Activated T-helper 1 cell treated with anti-CD3 and anti-CD28 coated beads, Interleukin-2, amount 50 U/mL, for 16 hours (primary cell): ENCODE results near the gene TATDN3.
"Not testable (repeated sequence)": the region's sequence is repeated elsewhere in the genome, so short reads cannot be mapped to it uniquely, and the experiment has no call there.

ENCODE experiments used
- DNase-seq, 2 donors: peaks; one replicate each; pipeline ENCODE4 v3.0.0-alpha.2; 2020; ENCODE audit warnings: low read depth in 1 of 2, low spot score in 1 of 2

The TATDN3 gene

GRCh38 chr1:212775241-212775640 lies 16.5 kb upstream of the TATDN3 start:
- DNase-seq, result no peak

- DNase-seq, result no peak
Measured at GRCh38 chr1:212777151-212777550, 14.5 kb upstream of the TATDN3 start.

- DNase-seq, result not testable (repeated sequence)
Measured at GRCh38 chr1:212779086-212779485, 12.6 kb upstream of the TATDN3 start.

GRCh38 chr1:212780759-212781158 lies 10.9 kb upstream of the TATDN3 start:
- DNase-seq, result no peak

- DNase-seq, result no peak
Measured at GRCh38 chr1:212781225-212781624, 10.5 kb upstream of the TATDN3 start.

- DNase-seq, result no peak
Measured at GRCh38 chr1:212782422-212783154, 9.1 kb upstream of the TATDN3 start.

GRCh38 chr1:212783976-212784375 lies 7.7 kb upstream of the TATDN3 start:
- no peak for DNase-seq

- DNase-seq, result no peak
Measured at GRCh38 chr1:212785871-212786270, 5.8 kb upstream of the TATDN3 start.

GRCh38 chr1:212791261-212791675 lies 426 bp upstream of the TATDN3 start:
- DNase-seq, result no peak

- no peak for DNase-seq
Measured at GRCh38 chr1:212792396-212792908, 758 bp downstream of the TATDN3 start.

GRCh38 chr1:212794561-212795014 lies 2.9 kb downstream of the TATDN3 start:
- DNase-seq, result no peak

- no peak for DNase-seq
Measured at GRCh38 chr1:212797681-212798080, 6.0 kb downstream of the TATDN3 start.

GRCh38 chr1:212805767-212806166 lies 14.1 kb downstream of the TATDN3 start:
- DNase-seq, result no peak

GRCh38 chr1:212814537-212815334 lies 23.0 kb downstream of the TATDN3 start:
- DNase-seq, result no peak

GRCh38 chr1:212816567-212817278 lies 25.0 kb downstream of the TATDN3 start:
- DNase-seq, result no peak

GRCh38 chr1:212819726-212820125 lies 28.0 kb downstream of the TATDN3 start:
- DNase-seq, result no peak

GRCh38 chr1:212820969-212821368 lies 29.3 kb downstream of the TATDN3 start:
- DNase-seq, result no peak

- no peak for DNase-seq
Measured at GRCh38 chr1:212822956-212823355, 31.3 kb downstream of the TATDN3 start.

GRCh38 chr1:212824201-212824600 lies 32.5 kb downstream of the TATDN3 start:
- no peak for DNase-seq

- no peak for DNase-seq
Measured at GRCh38 chr1:212825798-212826452, 34.2 kb downstream of the TATDN3 start.

- no peak for DNase-seq
Measured at GRCh38 chr1:212827171-212827776, 35.6 kb downstream of the TATDN3 start.
